Measurements from ENCODE around the gene RIN3.

DNA sequence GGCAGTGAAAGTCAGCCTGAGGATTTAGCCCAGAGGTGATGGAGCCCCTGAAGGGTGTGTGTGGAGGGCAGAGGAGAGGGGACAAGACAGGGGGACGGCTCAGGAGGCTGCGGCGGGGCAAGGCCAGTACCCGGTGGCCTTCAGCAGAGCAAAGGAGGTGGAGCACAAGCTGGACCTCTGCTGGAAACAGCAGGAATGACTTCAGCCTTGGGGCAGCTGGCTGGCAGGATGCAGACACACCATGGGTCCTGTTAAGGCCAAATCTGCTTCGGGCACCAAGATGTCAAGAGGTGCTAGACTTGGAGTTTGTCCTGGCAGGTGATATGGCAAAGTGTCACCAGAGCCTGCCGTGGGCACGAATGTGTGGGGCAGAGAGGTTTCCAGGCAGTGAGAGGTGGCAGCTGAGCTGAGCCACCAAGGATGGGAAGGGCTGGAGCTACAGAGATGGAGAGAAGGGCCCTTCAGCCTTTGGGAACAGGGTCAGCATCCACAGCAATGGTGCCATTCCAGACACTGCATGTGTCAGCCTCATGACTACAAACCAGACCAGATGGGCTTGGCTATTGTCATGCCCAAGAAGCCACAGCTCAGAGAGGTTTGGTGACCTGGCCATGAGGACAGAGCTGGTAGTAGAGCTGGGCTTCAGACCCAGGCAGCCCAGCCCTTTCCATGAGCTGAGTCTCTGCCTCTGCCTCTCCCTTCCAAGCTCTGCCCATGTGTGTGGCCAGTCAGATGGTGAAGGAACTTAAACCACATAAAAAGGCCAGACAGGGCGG lies 142.9 kb downstream of the RIN3 start:
- no peak for TF ChIP-seq SP1 (IDR thresholded peaks at IDR 0.05)
- no peak for TF ChIP-seq ELF4 (IDR thresholded peaks at IDR 0.05)
- no peak for TF ChIP-seq ARNT (IDR thresholded peaks at IDR 0.05)
- no peak for TF ChIP-seq L3MBTL2 (conservative IDR thresholded peaks at IDR 0.05)
- TF ChIP-seq NFRKB (IDR thresholded peaks at IDR 0.05) = no peak
- no peak for TF ChIP-seq FOXA1 (IDR thresholded peaks at IDR 0.05)
